HEK293 (cell line): Measurements from ENCODE around the gene PLB1.

Experiments
- CTCF ChIP-seq: fragments of 450-650 bp; formaldehyde crosslinking; IDR thresholded peaks from 2 replicates; pipeline ENCODE4 v1.5.1; 2016; ENCODE audit warnings: missing biosample characterization, missing genetic modification characterization
- KLF1 ChIP-seq: fragments of 450-650 bp; formaldehyde crosslinking; IDR thresholded peaks from 2 replicates; pipeline ENCODE4 v1.5.1; 2016; ENCODE audit warnings: missing biosample characterization, missing genetic modification characterization
- MZF1 ChIP-seq: fragments of 450-650 bp; formaldehyde crosslinking; IDR thresholded peaks from 2 replicates; pipeline ENCODE4 v1.5.1; 2017; ENCODE audit warnings: missing biosample characterization, missing genetic modification characterization, borderline replicate concordance
- PBX3 ChIP-seq: sonication (generic); formaldehyde crosslinking; IDR thresholded peaks from 2 replicates; pipeline ENCODE4 v1.8.1; 2022; ENCODE audit warnings: mild to moderate bottlenecking, moderate library complexity, missing genetic modification reagents
- ZBTB8A ChIP-seq: fragments of 450-650 bp; formaldehyde crosslinking; IDR thresholded peaks from 2 replicates; pipeline ENCODE4 v1.5.1; 2016; ENCODE audit warnings: missing biosample characterization, missing genetic modification characterization
- ZIC2 ChIP-seq: fragments of 450-650 bp; formaldehyde crosslinking; IDR thresholded peaks from 2 replicates; pipeline ENCODE4 v1.5.1; 2016; ENCODE audit warnings: missing biosample characterization, missing genetic modification characterization
- ZNF138 ChIP-seq: fragments of 450-650 bp; formaldehyde crosslinking; IDR thresholded peaks from 2 replicates; pipeline ENCODE4 v1.5.1; 2016; ENCODE audit warnings: missing biosample characterization, missing genetic modification characterization, borderline replicate concordance
- ZNF324 ChIP-seq: fragments of 450-650 bp; formaldehyde crosslinking; IDR thresholded peaks from 2 replicates; pipeline ENCODE4 v1.5.1; 2016; ENCODE audit warnings: missing biosample characterization, missing genetic modification characterization
- ZNF768 ChIP-seq: fragments of 450-650 bp; formaldehyde crosslinking; IDR thresholded peaks from 2 replicates; pipeline ENCODE4 v1.5.1; 2018; ENCODE audit warnings: missing biosample characterization, mild to moderate bottlenecking, missing genetic modification characterization

DNA sequence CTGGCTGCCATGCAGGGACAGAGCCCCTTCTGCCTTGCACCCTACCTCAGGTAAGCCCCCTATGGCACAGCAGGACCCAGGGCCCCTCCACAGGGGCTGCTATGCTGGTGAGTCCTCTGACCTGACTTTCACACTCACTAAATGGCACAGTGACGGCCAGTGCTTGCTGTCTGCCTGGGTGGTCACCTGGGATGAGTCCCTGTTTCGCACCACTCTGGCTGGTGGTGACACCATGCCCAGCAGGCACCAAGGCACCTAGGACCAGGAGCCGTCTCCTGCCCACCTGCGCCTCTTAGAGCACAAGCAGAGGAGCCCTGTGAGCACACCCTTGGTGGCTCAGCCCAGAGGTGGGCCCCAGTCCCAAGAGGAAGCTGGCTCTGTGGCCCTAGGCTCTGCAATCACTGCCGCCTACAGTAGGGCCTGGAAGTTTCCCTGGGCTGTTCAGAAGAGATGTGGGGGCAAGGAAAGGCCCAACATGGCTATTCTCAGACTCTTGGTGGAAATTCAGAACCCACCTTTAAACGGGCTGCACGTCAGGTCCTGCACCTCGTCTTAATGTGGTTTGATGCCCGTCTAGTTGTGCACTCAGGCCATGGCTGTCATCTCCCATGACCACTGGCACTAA is 96.0 kb downstream of the PLB1 start:
- TF ChIP-seq ZNF138 (tag by site-specific recombination) (no peak), CTCF (tag by site-specific recombination) (no peak), ZIC2 (no peak), PBX3 (no peak), KLF1 (tag by site-specific recombination) (no peak), ZNF324 (tag by site-specific recombination) (no peak), MZF1 (tag by site-specific recombination) (no peak), ZNF768 (tag by site-specific recombination) (no peak), ZBTB8A (tag by site-specific recombination) (no peak)
